GM12892 (cell line): ENCODE measurements around the gene BDP1.
"Not testable (repeated sequence)": the region's sequence is repeated elsewhere in the genome, so short reads cannot be mapped to it uniquely, and the experiment has no call there.

ENCODE experiments used
- DNase-seq: peaks from one replicate; pipeline ENCODE4 v3.0.0; 2011; ENCODE audit not compliant: insufficient read length
- FAIRE-seq: peaks from 2 replicates; lab custom pipeline; 2011; peaks lifted over from hg19 to GRCh38; lab: Jason Lieb, UNC
- POLR2A ChIP-seq: IDR thresholded peaks from 2 replicates; pipeline ENCODE4 v1.6.1; 2011; ENCODE audit warnings: low read depth, low read length, control low read depth
- POLR2AphosphoS5 ChIP-seq: IDR thresholded peaks from 2 replicates; pipeline ENCODE4 v1.6.1; 2011; ENCODE audit warnings: low read depth, low read length, control low read depth
- TAF1 ChIP-seq: IDR thresholded peaks from 2 replicates; pipeline ENCODE4 v1.6.1; 2011; ENCODE audit warnings: low read depth, mild to moderate bottlenecking, control low read depth, low read length, borderline replicate concordance

The BDP1 gene

GRCh38 chr5:71452876-71453275 lies 2.6 kb upstream of the BDP1 start:
- TF ChIP-seq POLR2A: no peak
- no peak for TF ChIP-seq POLR2AphosphoS5
- no peak for TF ChIP-seq TAF1
- no peak for DNase-seq
- FAIRE-seq: no peak

- TF ChIP-seq TAF1 (no peak), POLR2AphosphoS5 (no peak), POLR2A (no peak)
- DNase-seq (no peak), FAIRE-seq (no peak)
Measured at GRCh38 chr5:71454913-71455312, 538 bp upstream of the BDP1 start.

GRCh38 chr5:71456362-71456743 lies 902 bp downstream of the BDP1 start:
- TF ChIP-seq POLR2A (no peak), POLR2AphosphoS5 (no peak)
- DNase-seq: no peak
- no peak for FAIRE-seq

GRCh38 chr5:71457106-71457505 lies 1.7 kb downstream of the BDP1 start:
- no peak for DNase-seq
- TF ChIP-seq TAF1 (no peak), POLR2A (no peak), POLR2AphosphoS5 (no peak)
- no peak for FAIRE-seq

GRCh38 chr5:71460693-71461092 lies 5.2 kb downstream of the BDP1 start:
- DNase-seq: no peak
- TF ChIP-seq TAF1: no peak
- no peak for FAIRE-seq

- DNase-seq (no peak), FAIRE-seq (no peak)
- TF ChIP-seq TAF1 (no peak), POLR2AphosphoS5 (no peak), POLR2A (no peak)
Measured at GRCh38 chr5:71461360-71461759, 5.9 kb downstream of the BDP1 start.

- FAIRE-seq: no peak
- no peak for DNase-seq
- TF ChIP-seq TAF1 (no peak), POLR2AphosphoS5 (no peak), POLR2A (no peak)
Measured at GRCh38 chr5:71471193-71471592, 15.7 kb downstream of the BDP1 start.

GRCh38 chr5:71475788-71476384 lies 20.4 kb downstream of the BDP1 start:
- FAIRE-seq: peak; percentile 40
- DNase-seq: peak; percentile 28
- TF ChIP-seq POLR2AphosphoS5: no peak
- TF ChIP-seq TAF1: no peak
- no peak for TF ChIP-seq POLR2A

- TF ChIP-seq POLR2A: no peak
- TF ChIP-seq TAF1: no peak
- no peak for TF ChIP-seq POLR2AphosphoS5
- no peak for DNase-seq
Measured at GRCh38 chr5:71481441-71481840, 26.0 kb downstream of the BDP1 start.

GRCh38 chr5:71482132-71482531 lies 26.7 kb downstream of the BDP1 start:
- FAIRE-seq (no peak), DNase-seq (no peak)
- TF ChIP-seq POLR2A (no peak), TAF1 (no peak), POLR2AphosphoS5 (no peak)

More at GRCh38 chr5:71481441-71481840, 26.0 kb downstream of the BDP1 start:
- FAIRE-seq: no peak

GRCh38 chr5:71483355-71483754 lies 27.9 kb downstream of the BDP1 start:
- FAIRE-seq (no peak), DNase-seq (no peak)
- TF ChIP-seq POLR2A (no peak), TAF1 (no peak), POLR2AphosphoS5 (no peak)

- TF ChIP-seq TAF1: no peak
- no peak for TF ChIP-seq POLR2A
- TF ChIP-seq POLR2AphosphoS5: no peak
- FAIRE-seq: no peak
- no peak for DNase-seq
Measured at GRCh38 chr5:71492817-71493615, 37.6 kb downstream of the BDP1 start.

- not testable (repeated sequence) for FAIRE-seq, DNase-seq
Measured at GRCh38 chr5:71494202-71494601, 38.8 kb downstream of the BDP1 start.

- FAIRE-seq, DNase-seq: not testable (repeated sequence)
Measured at GRCh38 chr5:71498756-71499155, 43.3 kb downstream of the BDP1 start.
